ENCODE measurements around the gene APC.

The APC gene

DNA sequence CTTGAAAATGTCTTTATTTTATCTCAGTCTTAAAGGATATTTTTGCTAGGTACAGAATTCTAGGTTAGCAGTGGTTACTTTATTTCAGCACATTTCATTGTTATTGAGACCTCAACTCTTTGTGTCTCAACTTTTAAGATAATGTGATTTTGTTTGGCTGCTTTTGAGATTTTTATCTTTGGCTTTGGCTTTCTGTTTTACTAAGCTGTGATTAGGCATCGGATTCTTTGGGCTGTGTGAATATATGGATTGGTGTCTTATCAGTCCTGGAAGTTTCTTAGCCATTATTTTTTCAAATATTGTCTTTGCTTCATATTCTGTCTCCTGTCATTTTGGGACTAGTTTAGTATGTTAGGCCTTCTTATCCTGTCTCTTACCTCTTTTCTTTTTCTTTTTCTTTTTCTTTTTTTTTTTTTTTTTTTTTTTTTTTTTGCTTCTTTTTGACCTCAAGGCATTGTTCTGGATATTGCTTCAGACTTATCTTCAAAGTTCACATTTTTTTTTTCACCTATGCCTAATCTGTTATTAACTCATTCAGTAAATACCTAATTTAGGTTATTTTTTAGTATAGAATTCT, 20.1 kb upstream of the APC start:
- no peak for DNase-seq

DNA sequence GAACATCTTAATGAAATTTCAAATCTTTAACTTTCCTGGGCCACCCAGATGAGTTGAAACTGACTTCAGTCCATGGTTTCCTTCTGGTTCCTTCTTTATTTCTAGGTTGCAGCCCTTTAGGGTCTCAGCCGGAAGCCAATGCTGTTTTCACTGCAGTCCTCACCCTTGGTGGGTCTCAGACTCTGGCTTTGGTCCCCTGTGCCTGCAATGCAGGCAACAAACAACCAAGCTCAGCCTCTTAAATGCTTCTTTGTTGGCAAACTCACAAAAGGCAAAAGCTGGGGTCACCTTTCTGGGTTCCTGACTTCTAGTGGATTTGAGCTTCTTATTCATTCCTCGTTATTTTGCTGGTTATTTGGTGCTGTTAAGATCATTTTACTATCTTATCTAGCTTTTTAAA, 19.3 kb upstream of the APC start:
- DNase-seq = no peak

DNA sequence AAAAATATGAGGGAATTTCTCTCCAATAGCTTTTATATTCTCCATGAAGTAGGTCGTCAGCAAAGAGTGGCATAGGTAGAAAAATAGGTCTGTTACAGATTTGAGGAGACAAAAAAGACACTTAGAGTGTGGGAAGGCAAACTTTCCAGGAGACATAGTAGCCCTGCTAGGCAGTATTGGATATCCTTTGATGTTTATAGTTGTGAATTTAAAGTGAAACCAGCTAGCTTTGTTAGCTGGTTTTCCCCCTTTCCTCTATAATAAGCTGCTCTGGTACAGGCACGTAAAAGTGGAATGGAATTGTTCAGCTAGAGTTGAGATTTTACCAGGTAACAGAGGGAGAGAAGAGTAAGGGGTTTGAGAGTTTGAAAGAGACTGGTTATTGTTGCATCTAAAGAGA, 17.1 kb upstream of the APC start:
- DNase-seq = no peak

DNA sequence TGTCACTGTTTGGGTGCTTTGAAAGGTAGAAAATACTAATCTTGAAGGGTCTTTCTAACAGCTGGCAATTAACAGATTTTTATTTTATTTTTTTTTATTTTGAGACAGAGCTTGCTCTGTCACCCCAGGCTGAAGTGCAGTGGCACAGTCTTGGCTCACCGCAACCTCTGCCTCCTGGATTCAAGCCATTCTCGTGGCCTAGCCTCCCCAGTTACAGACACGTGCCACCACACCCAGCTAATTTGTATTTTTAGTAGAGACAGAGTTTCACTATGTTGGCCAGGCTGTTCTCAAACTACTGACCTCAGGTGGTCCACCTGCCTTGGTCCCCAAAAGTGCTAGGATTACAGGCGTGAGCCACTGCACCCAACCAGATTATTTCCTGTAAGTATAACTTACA, 12.8 kb upstream of the APC start:
- no peak for DNase-seq

DNA sequence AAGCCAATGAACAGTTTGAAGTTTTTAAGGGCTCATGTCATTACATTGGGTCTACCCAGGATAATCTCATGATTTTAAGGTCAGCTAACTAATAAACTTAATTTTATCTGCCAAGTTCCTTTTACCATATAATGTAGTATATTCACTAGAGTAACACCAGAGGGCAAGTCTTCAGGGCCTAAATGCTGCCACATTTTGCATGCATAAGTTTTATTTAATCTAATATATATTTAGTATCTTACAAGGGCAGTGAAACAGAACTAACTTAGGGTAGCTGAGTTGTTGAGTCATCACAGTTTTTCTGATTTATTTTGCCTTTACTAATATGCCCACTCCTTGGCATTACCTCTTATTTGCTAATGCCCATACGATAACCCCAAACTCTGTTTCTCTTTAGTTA, 8.1 kb upstream of the APC start:
- DNase-seq = no peak

DNA sequence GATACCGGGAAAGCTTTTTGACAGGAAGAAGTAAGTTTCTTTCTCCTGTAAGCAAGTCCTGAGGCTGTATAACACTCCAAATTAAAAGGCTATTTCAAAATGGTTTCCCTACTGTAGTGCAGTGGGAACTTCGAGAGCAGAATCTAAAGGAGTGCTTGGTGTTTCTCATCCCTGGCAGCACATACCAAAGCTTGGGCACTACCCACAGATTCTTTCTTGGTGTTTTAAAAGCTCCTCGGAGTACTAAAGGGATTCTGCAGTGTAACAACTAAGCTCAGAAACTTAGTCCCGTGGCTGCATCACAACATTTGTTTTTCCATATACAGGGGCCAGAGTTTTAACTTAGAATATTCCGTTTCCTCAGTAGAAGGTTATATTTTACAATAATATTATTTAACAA, 5.6 kb upstream of the APC start:
- no peak for DNase-seq

DNA sequence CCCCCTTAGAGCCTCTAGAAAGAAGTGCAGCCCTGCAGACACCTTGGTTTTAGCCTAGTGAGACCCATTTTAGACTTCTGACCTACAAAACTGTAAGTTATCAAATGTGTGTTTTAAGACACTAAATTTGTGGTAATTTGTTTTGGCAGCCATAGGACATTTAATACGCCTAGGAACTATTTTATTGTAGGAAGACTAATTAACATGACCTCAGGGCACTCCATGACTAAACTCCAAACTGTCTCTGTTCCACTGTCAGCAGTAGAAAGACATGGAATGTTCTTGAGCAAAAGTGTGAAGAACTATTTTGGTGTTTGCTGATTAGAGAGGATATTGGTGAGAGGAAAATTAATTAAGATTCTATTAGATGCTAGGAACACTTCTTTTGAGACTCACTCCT, 4.1 kb upstream of the APC start:
- no peak for DNase-seq

DNA sequence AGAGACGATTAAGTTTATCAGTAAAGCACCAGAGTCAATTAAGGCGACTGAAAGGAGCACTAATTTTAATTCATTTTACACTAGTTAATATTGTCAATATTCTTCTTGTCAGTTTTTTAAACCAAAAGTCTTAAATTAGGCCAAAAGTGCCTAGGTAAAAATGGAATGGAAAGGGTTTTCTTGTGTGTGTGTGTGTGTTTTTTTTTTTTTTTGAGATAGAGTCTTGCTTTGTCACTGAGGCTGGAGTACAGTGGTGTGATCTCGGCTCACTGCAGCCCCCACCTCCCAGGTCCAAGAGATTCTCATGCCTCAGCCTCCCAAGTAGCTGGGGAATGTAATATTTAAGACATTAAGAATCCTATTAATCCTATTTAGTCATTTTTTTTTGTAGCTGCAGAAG, 3.1 kb upstream of the APC start:
- no peak for DNase-seq

DNA sequence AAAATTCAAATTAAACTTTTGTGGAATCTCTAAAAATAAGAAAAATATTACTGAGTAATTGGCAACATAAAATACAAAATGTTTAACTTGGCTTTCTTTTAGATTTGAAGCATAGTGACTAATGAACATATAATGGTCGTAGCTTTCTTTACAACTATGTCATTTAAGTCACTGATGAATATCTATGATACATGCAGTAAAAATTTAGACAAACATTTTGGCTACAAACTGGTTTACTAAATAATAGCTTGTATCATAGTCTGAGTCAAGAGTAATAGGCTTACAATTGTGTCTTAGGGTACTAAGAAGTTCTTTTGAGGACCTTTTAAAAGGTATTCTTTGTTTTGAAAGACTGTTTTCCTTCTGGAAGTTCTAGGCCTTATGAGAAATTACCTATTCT, 2.0 kb upstream of the APC start:
- DNase-seq = no peak

DNA sequence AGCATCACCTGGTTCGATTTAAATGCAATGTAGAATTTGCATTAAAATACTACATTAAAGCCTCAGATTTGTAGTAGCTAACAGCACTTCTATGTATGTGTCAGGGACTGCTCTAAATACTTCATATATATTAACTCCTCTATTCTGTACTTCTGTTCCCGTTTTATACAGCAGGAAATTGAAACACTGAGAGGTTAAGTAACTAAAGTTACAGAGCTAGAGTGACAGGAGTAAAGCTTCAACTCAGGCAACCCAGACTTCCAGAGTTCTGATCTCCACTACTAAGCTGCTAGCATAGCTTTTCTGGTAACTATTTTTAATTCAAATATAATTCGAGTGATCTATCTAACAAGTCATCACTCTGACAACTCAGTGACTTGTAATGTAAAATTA, 619 bp upstream of the APC start:
- no peak for DNase-seq

DNA sequence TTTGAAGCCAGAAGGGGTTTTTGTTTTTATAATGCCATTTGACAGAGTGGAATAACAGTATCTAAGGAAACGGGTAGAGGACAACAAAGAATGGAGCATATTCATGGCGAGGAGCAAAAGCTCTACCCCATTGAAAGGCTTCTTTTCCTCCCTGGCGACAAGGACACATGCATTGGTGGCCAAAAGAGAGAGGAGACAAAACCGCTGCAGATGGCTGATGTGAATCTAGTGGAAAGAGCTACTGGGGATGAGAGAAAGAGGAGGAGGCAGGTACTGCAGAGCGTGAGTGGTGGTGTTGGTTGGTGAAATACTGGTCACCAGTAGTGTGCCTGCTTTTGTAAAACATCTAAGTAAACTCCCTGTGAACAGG, 491 bp downstream of the APC start:
- DNase-seq = no peak

DNA sequence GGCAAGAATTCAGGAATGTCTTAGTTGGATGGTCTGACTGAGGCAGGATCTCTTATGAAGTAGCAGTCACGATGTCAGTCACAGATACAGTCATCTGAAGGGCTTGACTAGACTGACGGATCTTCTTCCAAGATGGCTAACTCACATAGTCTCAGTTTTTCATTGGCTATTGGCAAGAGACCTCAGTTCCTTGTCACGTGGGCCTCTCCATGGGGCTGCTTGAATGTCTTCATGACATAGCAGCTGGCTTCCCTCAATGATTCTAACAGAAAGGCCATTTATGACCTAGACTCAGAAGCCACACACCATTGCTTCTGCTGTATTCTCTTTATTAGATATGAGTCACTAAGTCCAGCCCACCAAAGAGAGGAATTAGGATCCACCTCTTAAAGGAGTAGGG, 4.7 kb downstream of the APC start:
- DNase-seq = no peak

DNA sequence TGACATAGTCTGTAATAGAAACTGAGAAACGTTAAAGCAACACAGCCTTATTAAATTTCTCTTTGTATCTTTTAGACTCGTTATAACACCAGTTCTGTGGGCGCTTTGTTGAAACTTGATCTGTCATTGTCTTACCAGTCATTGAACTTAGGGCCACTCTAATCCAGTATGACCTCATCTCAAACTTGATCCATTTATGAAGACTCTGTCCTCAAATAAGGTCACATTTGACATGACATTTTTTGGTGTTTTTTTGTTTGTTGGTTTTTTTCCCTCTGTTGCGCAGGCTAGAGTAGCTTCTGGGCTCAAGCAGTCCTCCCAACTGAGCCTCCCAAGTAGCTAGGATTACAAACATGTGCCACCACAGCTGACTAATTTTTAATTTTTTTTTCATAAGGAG, 5.9 kb downstream of the APC start:
- no peak for DNase-seq

DNA sequence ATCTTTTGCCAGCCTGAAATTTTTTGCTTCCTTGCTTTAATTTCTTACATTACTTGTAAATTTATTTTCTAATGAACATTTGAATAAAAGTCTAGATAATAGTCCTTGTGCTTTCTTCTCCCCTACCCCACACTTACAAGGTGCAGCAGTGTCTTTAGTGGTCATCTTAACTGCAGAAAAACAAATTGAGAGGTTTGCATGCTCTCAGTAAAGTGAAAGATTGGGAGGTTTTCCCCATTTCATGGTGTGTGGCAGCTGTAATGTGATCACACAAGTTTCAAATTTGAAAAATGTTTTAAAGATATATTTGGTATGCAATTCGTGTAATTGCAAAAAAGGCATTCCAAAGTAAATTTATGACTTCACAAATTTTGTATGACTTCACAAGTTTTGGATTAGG, 14.7 kb downstream of the APC start:
- DNase-seq = no peak

DNA sequence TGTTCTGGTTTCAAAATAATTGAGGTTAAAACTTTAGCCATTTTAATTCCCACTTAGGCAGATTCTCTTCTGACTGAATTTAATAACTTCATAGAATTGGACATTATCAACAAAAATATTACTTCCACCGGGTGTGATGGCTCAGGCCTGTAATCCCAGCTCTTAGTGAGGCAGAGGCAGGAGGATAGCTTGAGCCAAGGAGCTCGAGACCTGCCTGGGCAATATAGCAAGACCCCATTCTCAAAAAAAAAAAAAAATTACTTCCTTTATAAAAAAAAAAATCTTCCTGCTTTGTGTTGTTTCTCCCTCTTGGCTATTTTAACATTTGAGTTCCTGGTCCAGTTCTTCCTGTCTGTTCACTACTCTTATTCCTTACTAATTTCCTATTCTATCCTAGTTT, 18.0 kb downstream of the APC start:
- no peak for DNase-seq

DNA sequence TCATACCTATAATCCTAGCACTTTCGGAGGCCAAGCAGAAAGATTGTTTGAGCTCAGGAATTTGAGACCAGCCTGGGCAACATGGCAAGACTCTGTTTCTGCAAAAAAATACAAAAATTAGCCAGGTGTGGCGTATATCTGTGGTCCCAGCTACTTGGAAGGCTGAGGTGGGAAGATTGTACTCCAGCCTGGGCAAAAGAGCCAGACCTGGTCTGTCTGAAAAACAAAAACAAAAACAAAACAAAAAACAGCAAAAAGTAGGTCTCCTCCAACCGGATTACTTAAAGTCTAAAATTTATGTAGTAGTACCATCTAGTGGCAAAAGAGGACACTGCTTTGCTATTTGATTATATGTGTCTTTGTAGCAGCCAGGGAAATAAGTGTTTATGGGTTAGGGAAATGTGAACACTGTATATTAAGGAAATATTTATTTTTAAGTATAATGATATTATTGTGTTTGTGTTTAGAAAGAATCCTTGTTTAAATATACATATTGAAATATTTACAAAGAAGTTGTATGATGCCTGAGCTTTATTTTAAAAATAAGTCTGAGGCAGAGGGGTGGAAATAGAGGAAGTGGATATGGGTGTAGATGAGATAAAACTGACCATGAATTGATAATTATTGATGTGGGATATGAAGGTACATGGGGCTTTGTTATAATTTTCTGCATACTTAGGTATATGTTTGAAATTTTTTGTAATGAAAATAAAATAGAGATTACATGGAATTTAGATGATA, 20.0 kb downstream of the APC start:
- peak; percentile 49 for DNase-seq

DNA sequence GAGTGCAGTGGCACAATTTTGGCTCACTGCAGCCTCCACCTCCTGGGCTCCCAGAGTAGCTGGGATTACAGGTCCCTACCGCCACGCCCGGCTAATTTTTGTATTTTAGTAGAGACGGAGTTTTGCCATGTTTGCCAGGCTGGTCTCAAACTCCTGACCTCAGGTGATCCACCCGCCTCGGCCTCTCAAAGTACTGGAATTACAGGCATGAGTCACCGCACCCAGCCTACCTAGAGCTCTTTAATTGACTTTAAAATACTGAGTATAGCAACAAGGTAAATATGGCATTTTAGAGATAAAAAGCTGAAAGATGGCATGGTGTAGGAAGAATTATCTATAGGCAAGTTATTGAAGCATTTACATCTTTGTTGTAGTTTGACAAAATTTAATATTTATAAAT, 21.0 kb downstream of the APC start:
- no peak for DNase-seq

DNA sequence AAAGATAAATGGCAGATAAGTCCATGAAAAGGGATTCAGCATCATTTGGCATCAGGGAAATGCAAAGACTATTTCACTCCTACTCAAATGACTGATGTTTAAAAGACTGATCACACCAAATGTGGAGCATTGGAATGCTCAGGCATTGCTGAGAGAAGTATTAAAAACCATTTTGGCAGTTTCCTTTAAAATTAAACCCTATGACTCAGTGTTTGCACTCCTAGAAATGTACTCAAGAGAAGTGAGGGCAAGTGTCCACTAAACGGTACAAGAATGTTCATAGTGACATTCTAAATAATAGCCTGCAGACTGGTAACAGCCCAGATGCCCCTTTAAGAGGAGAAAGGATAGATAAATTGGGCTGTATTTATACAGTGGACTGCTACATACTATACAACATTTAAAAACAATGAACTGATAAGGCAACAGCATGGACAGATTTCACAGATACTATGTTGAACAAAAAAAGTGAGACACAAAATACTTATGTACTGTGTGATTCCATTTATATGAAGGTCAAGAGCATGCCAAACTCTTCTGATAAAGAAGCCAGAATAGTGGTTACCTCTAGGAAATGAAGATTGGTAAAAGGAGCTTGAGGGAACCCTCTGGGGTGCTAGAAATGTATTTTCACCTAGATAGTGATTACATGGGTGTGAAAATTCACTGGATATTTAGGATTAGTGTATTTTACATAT, 24.6 kb downstream of the APC start:
- no peak for DNase-seq

DNA sequence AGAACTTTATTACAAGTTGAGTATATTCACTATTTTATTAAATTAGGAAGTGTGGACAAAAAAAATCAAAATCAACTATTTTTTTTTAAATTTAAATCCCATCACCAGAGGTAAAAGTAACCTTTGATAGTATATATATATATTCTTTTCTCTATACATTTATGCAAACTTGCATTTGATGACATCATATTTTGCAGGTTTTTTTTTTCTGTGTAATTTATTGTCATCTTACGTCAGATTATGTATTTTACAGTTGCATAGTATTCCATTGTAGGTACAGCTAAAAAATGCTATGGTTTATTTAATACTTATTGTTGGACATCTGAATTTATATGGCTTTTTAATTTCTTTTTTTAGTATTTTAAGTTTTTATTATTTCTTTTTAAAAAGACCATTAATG, 25.5 kb downstream of the APC start:
- DNase-seq = no peak

DNA sequence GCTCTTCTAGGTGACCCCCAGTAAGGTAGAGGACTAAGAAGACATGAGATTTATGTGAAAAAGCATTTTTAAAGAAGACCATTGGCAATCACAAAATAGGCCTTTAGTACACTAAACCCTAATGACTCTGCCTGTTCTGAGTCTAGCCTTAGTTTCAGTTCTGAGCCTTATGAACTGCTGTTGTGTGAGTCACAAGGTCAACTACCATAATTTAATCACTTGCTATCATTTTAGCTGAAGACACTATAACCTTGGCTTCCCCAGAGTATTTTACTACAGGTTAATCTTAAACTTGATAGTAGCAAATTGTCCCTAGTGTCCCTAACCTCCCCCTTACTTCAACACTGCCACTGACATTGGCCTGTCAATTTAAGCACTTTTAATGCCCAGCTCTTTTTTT, 34.4 kb downstream of the APC start:
- DNase-seq = no peak

DNA sequence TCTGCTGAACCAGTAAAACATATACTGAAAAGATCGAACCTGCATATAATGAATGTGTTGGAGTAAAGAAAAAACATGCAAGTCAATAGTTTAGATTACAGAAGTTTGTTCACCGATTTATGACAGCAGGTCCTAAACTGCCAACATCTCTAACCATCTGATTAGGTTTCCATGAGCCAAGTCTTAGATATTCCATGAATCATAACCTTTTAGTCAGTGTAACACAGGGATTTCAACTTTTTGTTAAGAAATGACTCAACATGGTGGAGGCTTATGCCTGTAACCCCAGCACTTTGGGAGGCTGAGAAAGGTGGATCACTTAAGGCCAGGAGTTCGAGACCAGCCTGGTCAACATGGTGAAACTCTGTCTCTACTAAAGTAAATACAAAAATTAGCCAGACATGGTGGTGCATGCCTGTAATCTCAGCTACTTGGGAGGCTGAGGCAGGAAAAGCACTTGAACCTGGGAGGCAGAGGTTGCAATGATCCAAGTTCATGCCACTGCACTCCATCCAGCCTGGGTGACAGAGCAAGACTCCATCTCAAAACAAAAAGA, 38.7 kb downstream of the APC start:
- no peak for DNase-seq

DNA sequence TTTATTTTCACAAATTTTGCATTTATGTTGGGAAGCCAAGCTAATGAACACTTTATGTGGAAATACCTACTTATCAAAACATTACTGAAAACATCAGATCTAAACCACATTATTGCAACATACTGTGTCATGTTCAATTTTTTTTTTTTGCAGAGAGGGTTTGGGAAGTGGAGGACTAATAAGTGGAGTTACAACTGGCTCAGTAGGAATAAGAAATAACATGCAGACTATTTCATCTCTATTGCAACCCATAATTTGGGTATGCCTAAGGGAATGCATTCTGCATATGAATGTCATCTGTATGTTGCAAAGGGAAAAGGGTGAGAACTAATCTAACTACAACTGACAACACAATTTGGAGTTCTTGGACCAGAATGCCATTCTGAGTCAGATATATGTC, 41.8 kb downstream of the APC start:
- DNase-seq = no peak

DNA sequence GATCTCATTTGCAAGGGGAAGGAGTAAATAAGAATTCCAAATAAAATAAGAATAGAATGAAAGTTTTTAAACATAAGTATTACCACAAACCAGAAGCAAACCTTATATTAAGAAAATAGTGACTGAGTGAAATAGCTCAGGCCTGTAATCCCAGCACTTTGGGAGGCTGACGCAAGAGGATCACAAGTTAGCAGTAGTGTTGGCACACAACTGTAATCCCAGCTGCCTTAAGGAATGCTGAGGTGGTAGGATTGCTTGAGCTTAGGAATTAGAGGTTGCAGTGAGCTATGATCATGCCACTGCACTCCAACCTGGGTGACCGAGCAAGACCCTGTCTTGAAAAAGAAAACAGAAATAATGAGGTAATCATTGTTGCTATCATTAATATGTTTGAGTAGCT, 47.0 kb downstream of the APC start:
- no peak for DNase-seq

DNA sequence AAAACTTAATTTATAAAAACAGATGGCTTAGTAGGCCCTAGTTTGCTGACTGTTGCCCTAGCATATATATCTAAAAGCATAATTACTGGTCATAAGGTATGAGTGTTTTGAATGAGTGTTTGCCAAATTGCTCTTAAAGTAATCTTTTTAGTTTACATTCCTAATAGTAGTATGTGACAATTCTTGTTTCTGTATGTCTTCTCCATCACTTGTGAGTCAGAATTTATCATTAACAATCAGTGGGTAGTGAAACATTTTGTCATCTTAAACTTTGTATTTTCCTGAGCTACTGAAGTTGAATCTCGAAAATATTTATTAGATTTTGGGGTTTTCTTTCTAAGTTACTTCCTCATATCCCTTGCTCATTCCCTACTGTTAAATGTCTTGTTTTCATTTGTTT, 49.6 kb downstream of the APC start:
- DNase-seq = no peak

DNA sequence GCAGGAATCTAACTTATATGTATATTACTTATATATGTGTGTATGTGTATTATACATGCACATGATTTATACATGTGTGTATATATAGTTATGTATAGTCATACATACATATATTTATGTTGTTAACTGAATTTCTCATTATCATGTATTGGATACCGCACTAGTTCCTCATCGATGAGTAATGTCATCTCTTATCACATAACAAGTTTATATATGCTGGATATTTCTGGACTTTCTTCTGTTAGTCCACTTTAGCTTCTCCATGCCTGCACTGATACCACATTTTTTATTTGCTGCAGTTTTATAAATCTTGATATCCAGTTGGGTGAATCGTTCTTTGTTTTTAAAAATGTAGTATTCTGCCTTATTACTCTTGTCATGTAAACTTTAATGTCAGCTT, 50.2 kb downstream of the APC start:
- DNase-seq = no peak

Data from retina (tissue), 1 donor.